Liver (tissue), 3 donors: ENCODE results near the gene LRMDA.

Experiments
- EGR1 ChIP-seq, 2 donors: IDR thresholded peaks; 2 replicates each; pipeline ENCODE4 v1.6.1; 2016 to 2018; ENCODE audit warnings: antibody characterized with exemption in 2 of 2, low read depth in 2 of 2
- FOXA1 ChIP-seq: IDR thresholded peaks from 2 replicates; pipeline ENCODE4 v1.6.1; 2016; ENCODE audit warnings: antibody characterized with exemption
- GABPA ChIP-seq, 2 donors: IDR thresholded peaks in 1 of 2; conservative IDR thresholded peaks in 1 of 2; 2 replicates each; pipeline ENCODE4 v1.6.1; 2016; ENCODE audit warnings: antibody characterized with exemption in 2 of 2, mild to moderate bottlenecking in 1 of 2, moderate library complexity in 1 of 2
- HNF4G ChIP-seq: IDR thresholded peaks from 2 replicates; pipeline ENCODE4 v1.6.1; 2016; ENCODE audit warnings: antibody characterized with exemption
- JUND ChIP-seq, 2 donors: IDR thresholded peaks; 2 replicates each; pipeline ENCODE4 v1.6.1; 2016; ENCODE audit warnings: antibody characterized with exemption in 2 of 2
- NR2F2 ChIP-seq: IDR thresholded peaks from 2 replicates; pipeline ENCODE4 v1.6.1; 2016; ENCODE audit warnings: antibody characterized with exemption
- RAD21 ChIP-seq, 2 donors: IDR thresholded peaks; 2 replicates each; pipeline ENCODE4 v1.6.1; 2016; ENCODE audit warnings: antibody characterized with exemption in 2 of 2, mild to moderate bottlenecking in 2 of 2
- RXRA ChIP-seq, 2 donors: IDR thresholded peaks; 2 replicates each; pipeline ENCODE4 v1.6.1; 2017 to 2018; ENCODE audit warnings: antibody characterized with exemption in 2 of 2, mild to moderate bottlenecking in 1 of 2
- SP1 ChIP-seq: IDR thresholded peaks from 2 replicates; pipeline ENCODE4 v1.6.1; 2018; ENCODE audit warnings: antibody characterized with exemption, mild to moderate bottlenecking
- TAF1 ChIP-seq: conservative IDR thresholded peaks from 2 replicates; pipeline ENCODE4 v1.6.1; 2016; ENCODE audit warnings: antibody characterized with exemption, mild to moderate bottlenecking
- TF ChIP-seq, protein P1 (sequence below): fragments of 150-350 bp; IDR thresholded peaks from 2 replicates; pipeline ENCODE4 v1.5.1; 2017; ENCODE audit warnings: improper control_type of control experiment, low read depth, low read length; ENCODE audit not compliant: missing input control
- TF ChIP-seq, protein P2 (sequence below): IDR thresholded peaks from 2 replicates; pipeline ENCODE4 v1.6.1; 2016; ENCODE audit warnings: antibody characterized with exemption, mild to moderate bottlenecking
- TF ChIP-seq, protein P3 (sequence below): IDR thresholded peaks from 2 replicates; pipeline ENCODE4 v1.6.1; 2016; ENCODE audit warnings: antibody characterized with exemption
- TF ChIP-seq, protein P4 (sequence below): IDR thresholded peaks from 2 replicates; pipeline ENCODE4 v1.6.1; 2016; ENCODE audit warnings: antibody characterized with exemption
- donor health status: healthy.
- donor health status: healthy.

DNA sequence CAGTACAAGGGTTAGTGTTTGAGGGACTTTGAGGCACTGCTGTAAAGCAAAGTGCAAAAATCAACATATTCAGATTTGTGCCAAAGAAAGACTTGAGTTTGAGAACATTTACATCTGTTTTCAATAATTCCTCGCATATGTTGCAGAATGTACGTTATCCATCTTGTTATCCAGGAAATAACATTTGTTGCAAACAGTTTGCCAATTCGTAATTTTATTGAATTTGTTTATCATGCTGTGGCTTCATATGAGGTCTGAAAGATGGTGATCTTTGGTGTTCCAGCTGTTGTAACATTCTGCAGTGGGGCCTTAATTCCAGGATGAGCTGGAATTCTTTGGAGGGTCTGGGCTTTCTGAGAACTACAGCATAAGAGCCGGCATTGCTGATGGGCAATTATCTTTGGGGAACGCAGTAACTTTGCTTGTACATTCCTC, 396.2 kb downstream of the LRMDA start:
- TF ChIP-seq, protein P1, sequence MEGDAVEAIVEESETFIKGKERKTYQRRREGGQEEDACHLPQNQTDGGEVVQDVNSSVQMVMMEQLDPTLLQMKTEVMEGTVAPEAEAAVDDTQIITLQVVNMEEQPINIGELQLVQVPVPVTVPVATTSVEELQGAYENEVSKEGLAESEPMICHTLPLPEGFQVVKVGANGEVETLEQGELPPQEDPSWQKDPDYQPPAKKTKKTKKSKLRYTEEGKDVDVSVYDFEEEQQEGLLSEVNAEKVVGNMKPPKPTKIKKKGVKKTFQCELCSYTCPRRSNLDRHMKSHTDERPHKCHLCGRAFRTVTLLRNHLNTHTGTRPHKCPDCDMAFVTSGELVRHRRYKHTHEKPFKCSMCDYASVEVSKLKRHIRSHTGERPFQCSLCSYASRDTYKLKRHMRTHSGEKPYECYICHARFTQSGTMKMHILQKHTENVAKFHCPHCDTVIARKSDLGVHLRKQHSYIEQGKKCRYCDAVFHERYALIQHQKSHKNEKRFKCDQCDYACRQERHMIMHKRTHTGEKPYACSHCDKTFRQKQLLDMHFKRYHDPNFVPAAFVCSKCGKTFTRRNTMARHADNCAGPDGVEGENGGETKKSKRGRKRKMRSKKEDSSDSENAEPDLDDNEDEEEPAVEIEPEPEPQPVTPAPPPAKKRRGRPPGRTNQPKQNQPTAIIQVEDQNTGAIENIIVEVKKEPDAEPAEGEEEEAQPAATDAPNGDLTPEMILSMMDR: no peak
- TF ChIP-seq HNF4G (no peak), RAD21 (IDR thresholded peaks at IDR 0.05) (no peak), TAF1 (no peak), RXRA (IDR thresholded peaks at IDR 0.05) (no peak), JUND (IDR thresholded peaks at IDR 0.05) (no peak), FOXA1 (no peak), SP1 (no peak), NR2F2 (no peak), GABPA (IDR thresholded peaks at IDR 0.05 in 1 of 2, conservative IDR thresholded peaks at IDR 0.05 in 1 of 2) (no peak), EGR1 (IDR thresholded peaks at IDR 0.05; ENCODE audit: low read depth in 2 of 2) (no peak)
- TF ChIP-seq, protein P2, sequence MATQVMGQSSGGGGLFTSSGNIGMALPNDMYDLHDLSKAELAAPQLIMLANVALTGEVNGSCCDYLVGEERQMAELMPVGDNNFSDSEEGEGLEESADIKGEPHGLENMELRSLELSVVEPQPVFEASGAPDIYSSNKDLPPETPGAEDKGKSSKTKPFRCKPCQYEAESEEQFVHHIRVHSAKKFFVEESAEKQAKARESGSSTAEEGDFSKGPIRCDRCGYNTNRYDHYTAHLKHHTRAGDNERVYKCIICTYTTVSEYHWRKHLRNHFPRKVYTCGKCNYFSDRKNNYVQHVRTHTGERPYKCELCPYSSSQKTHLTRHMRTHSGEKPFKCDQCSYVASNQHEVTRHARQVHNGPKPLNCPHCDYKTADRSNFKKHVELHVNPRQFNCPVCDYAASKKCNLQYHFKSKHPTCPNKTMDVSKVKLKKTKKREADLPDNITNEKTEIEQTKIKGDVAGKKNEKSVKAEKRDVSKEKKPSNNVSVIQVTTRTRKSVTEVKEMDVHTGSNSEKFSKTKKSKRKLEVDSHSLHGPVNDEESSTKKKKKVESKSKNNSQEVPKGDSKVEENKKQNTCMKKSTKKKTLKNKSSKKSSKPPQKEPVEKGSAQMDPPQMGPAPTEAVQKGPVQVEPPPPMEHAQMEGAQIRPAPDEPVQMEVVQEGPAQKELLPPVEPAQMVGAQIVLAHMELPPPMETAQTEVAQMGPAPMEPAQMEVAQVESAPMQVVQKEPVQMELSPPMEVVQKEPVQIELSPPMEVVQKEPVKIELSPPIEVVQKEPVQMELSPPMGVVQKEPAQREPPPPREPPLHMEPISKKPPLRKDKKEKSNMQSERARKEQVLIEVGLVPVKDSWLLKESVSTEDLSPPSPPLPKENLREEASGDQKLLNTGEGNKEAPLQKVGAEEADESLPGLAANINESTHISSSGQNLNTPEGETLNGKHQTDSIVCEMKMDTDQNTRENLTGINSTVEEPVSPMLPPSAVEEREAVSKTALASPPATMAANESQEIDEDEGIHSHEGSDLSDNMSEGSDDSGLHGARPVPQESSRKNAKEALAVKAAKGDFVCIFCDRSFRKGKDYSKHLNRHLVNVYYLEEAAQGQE: no peak
- TF ChIP-seq, protein P3, sequence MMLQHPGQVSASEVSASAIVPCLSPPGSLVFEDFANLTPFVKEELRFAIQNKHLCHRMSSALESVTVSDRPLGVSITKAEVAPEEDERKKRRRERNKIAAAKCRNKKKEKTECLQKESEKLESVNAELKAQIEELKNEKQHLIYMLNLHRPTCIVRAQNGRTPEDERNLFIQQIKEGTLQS: no peak
- TF ChIP-seq, protein P4, sequence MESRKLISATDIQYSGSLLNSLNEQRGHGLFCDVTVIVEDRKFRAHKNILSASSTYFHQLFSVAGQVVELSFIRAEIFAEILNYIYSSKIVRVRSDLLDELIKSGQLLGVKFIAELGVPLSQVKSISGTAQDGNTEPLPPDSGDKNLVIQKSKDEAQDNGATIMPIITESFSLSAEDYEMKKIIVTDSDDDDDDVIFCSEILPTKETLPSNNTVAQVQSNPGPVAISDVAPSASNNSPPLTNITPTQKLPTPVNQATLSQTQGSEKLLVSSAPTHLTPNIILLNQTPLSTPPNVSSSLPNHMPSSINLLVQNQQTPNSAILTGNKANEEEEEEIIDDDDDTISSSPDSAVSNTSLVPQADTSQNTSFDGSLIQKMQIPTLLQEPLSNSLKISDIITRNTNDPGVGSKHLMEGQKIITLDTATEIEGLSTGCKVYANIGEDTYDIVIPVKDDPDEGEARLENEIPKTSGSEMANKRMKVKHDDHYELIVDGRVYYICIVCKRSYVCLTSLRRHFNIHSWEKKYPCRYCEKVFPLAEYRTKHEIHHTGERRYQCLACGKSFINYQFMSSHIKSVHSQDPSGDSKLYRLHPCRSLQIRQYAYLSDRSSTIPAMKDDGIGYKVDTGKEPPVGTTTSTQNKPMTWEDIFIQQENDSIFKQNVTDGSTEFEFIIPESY: no peak
